PC-3 (cell line): Measurements from ENCODE around the gene CWF19L1. TPM values are rescaled to one million over a fixed set of nuclear protein-coding genes. Genes with fewer than 3 reads are reported as not detected.
"Not testable (repeated sequence)": the region's sequence is repeated elsewhere in the genome, so short reads cannot be mapped to it uniquely, and the experiment has no call there.

Source experiments
- ATAC-seq: fragments of 200-7000 bp; cut with Tn5 transposase; 2 replicates; pipeline ENCODE4 v1.9.1; 2020; ENCODE audit warnings: mild to moderate bottlenecking, moderate library complexity
- BruUV-seq: library from RNA; stranded (reverse); fragments of 400-500 nt; replicated peaks from 2 replicates; lab custom pipeline; 2021; lab: Mats Ljungman, UMichigan
- CTCF ChIA-PET: fragments of 300-600 bp; sonication (Branson Sonifier 250); formaldehyde crosslinking; loops from one replicate; lab custom pipeline; 2022; ENCODE audit warnings: antibody characterized with exemption; lab: Charles Lee
- POLR2A ChIA-PET: fragments of 300-600 bp; sonication (Branson Sonifier 250); formaldehyde crosslinking; loops from one replicate; lab custom pipeline; 2022; ENCODE audit warnings: antibody characterized with exemption; ENCODE audit not compliant: unreplicated experiment; lab: Charles Lee
- DNase-seq: peaks from one replicate; pipeline ENCODE4 v3.0.0-alpha.2; 2015
- H2AFZ ChIP-seq: fragments of 300-600 bp; sonication (generic); 2 replicates; pipeline ENCODE4 v1.6.0; 2016; ENCODE audit warnings: antibody characterized with exemption, low read length
- H3F3A ChIP-seq: fragments of 300-600 bp; sonication (generic); one replicate; pipeline ENCODE4 v1.6.0; 2017; ENCODE audit warnings: antibody characterized with exemption, low read length, control low read depth, mild to moderate bottlenecking; ENCODE audit not compliant: unreplicated experiment
- H3K27ac ChIP-seq: fragments of 300-600 bp; sonication (generic); 2 replicates; pipeline ENCODE4 v1.5.1; 2016; ENCODE audit warnings: mild to moderate bottlenecking, low read length
- H3K27me3 ChIP-seq: fragments of 300-600 bp; sonication (generic); 2 replicates; pipeline ENCODE4 v1.6.1; 2016; ENCODE audit warnings: low read length, mixed read lengths
- H3K36me3 ChIP-seq: fragments of 300-600 bp; sonication (generic); 2 replicates; pipeline ENCODE4 v1.6.1; 2016; ENCODE audit warnings: low read depth, mixed run types, low read length, mixed read lengths
- H3K4me1 ChIP-seq: fragments of 300-600 bp; sonication (generic); 2 replicates; pipeline ENCODE4 v1.5.1; 2016; ENCODE audit warnings: low read length; ENCODE audit not compliant: insufficient read depth
- H3K4me2 ChIP-seq: fragments of 300-600 bp; sonication (generic); 2 replicates; pipeline ENCODE4 v1.6.0; 2016; ENCODE audit warnings: low read length
- H3K4me3 ChIP-seq: fragments of 300-600 bp; sonication (generic); 2 replicates; pipeline ENCODE4 v1.5.1; 2016; ENCODE audit warnings: mild to moderate bottlenecking, low read length, mixed read lengths
- H3K79me2 ChIP-seq: fragments of 300-600 bp; sonication (generic); 2 replicates; pipeline ENCODE4 v1.6.1; 2017; ENCODE audit warnings: low read length, mixed read lengths
- H3K9ac ChIP-seq: fragments of 300-600 bp; sonication (generic); 2 replicates; pipeline ENCODE4 v1.6.0; 2016; ENCODE audit warnings: mild to moderate bottlenecking, low read length
- H3K9me2 ChIP-seq: fragments of 300-600 bp; sonication (generic); replicated peaks from 2 replicates; pipeline ENCODE4 v1.6.1; 2016; ENCODE audit warnings: mixed run types, low read length, mixed read lengths
- H3K9me3 ChIP-seq: fragments of 300-600 bp; sonication (generic); 2 replicates; pipeline ENCODE4 v1.6.1; 2016; ENCODE audit warnings: low read length, mixed read lengths
- H4K20me1 ChIP-seq: fragments of 300-600 bp; sonication (generic); 2 replicates; pipeline ENCODE4 v1.6.1; 2016; ENCODE audit warnings: low read length, mixed read lengths
- EZH2 ChIP-seq: fragments of 300-600 bp; sonication (generic); IDR thresholded peaks from one replicate; pipeline ENCODE4 v1.6.1; 2017; ENCODE audit warnings: antibody characterized with exemption, mild to moderate bottlenecking, low read length; ENCODE audit not compliant: unreplicated experiment
- EZH2phosphoT487 ChIP-seq: fragments of 300-600 bp; sonication (generic); IDR thresholded peaks from 2 replicates; pipeline ENCODE4 v1.6.1; 2018; ENCODE audit warnings: mild to moderate bottlenecking, antibody characterized with exemption, low read length, borderline replicate concordance
- intact Hi-C: fragments of 100-400 bp; cut with micrococcal nuclease; formaldehyde crosslinking; loops from 2 replicates; pipeline ENCODE4 v1.9.0; 2023
- total RNA-seq: library from RNA; depleted of rRNA; stranded (reverse); fragments of >200 nt; gene quantifications from 2 replicates; pipeline ENCODE4 v1.2.3, GENCODE V29; 2014
- TF ChIP-seq, protein P1 (sequence below): fragments of 300-600 bp; sonication (generic); conservative IDR thresholded peaks from 2 replicates; pipeline ENCODE4 v1.5.1; 2017; ENCODE audit warnings: antibody characterized with exemption, low read depth, mild to moderate bottlenecking, low read length

CWF19L1 gene
- total RNA-seq, 1 experiment from 2014 or later, result 31.4 TPM

DNA sequence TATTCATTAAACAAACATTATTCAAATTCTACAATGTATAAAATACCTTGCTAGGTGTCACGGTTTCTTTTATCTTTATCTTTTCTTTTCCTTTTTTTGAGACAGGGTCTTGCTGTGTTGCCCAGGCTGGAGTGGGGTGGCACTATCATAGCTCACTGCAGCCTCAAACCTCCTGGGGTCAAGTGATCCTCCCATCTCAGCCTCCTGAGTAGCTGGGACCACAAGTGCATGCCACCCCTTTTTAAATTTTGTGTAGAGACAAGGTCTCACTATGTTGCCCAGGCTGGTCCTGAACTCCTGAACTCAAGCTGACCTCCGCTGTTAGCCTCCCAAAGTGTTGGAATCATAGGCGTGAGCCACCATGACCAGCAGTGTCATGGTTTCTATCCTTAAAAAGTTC, 37.0 kb upstream of the CWF19L1 start:
- intact Hi-C loops, result no loop called here
- no peak for ATAC-seq
- POLR2A ChIA-PET, result no interaction called here

DNA sequence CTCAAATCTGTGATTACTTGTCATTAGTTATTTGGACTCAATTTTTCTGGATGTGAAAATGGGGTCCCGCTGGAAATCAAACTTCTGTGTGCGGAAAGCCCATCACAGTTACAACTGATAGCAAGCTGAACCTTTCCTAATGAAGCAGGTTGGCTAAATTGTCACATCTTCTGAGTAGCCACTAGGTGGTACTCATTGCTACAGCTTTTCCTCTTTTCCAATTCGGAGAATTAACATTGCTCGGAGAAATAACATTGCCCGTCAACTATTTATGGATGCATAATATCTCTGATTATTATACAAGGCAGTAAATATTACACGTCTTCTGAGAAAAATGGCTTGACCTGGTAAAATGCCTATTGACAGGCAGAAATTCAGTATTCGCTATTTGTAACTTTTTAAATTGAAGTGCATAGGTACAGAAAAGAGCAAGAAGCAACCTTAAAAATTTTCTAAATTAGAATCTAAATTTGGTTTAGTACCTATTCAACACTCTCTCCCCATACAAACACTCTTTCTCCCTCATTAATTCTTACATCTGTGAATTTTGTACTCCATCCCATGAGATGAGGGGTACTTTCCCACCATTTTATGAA, 36.4 kb upstream of the CWF19L1 start:
- H3K4me2 ChIP-seq, result no peak overlapping the region
- no peaks in the 10 kb centered on the region for H3K27me3 ChIP-seq
- POLR2A ChIA-PET, result no interaction called here
- no peak overlapping the region for H2AFZ ChIP-seq
- no peaks in the 10 kb centered on the region for H3K36me3 ChIP-seq
- TF ChIP-seq EZH2, result no peak
- TF ChIP-seq, protein P1, sequence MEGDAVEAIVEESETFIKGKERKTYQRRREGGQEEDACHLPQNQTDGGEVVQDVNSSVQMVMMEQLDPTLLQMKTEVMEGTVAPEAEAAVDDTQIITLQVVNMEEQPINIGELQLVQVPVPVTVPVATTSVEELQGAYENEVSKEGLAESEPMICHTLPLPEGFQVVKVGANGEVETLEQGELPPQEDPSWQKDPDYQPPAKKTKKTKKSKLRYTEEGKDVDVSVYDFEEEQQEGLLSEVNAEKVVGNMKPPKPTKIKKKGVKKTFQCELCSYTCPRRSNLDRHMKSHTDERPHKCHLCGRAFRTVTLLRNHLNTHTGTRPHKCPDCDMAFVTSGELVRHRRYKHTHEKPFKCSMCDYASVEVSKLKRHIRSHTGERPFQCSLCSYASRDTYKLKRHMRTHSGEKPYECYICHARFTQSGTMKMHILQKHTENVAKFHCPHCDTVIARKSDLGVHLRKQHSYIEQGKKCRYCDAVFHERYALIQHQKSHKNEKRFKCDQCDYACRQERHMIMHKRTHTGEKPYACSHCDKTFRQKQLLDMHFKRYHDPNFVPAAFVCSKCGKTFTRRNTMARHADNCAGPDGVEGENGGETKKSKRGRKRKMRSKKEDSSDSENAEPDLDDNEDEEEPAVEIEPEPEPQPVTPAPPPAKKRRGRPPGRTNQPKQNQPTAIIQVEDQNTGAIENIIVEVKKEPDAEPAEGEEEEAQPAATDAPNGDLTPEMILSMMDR, result peak; percentile 72
- no peak overlapping the region for H3K27ac ChIP-seq
- H3K4me1 ChIP-seq, result peaks cover 5% of the 10 kb centered on the region; the same call in 1 of the 2 replicates
- ATAC-seq (peak; percentile 49; the same call in 1 of the 2 replicates), DNase-seq (peak; percentile 47)
- no peaks in the 10 kb centered on the region for H3K9me2 ChIP-seq
- H3K79me2 ChIP-seq, result no peaks in the 10 kb centered on the region
- no peaks in the 10 kb centered on the region for H3F3A ChIP-seq
- no TSS peak for BruUV-seq
- intact Hi-C loops, result no loop called here
- CTCF ChIA-PET, result interaction anchor here (0.5 to 0.8 kb wide), 3 partner anchors 18 to 129 kb away, joined by 3 to 4 read pairs (median 3); no protein-coding TSS in a partner anchor
- H3K9ac ChIP-seq, result no peak overlapping the region
- H3K9me3 ChIP-seq, result no peaks in the 10 kb centered on the region
- H3K4me3 ChIP-seq, result no peak overlapping the region
- H4K20me1 ChIP-seq, result no peaks in the 10 kb centered on the region

More for the DNA sequence above, 37.0 kb upstream of the CWF19L1 start:
- CTCF ChIA-PET, result no interaction called here
- no peaks in the 10 kb centered on the region for H3K79me2 ChIP-seq
- TF ChIP-seq, protein P1, result no peak
- no peak for TF ChIP-seq EZH2phosphoT487
- TF ChIP-seq EZH2, result no peak
- H3F3A ChIP-seq, result no peaks in the 10 kb centered on the region
- no peak overlapping the region for H3K4me3 ChIP-seq
- H3K27me3 ChIP-seq, result no peaks in the 10 kb centered on the region
- no peak overlapping the region for H3K4me2 ChIP-seq
- H2AFZ ChIP-seq, result no peak overlapping the region
- BruUV-seq, result no TSS peak
- H4K20me1 ChIP-seq, result no peaks in the 10 kb centered on the region
- no peaks in the 10 kb centered on the region for H3K9me2 ChIP-seq
- H3K9me3 ChIP-seq, result no peaks in the 10 kb centered on the region
- no peak for DNase-seq
- no peak overlapping the region for H3K9ac ChIP-seq
- no peak overlapping the region for H3K27ac ChIP-seq
- no peaks in the 10 kb centered on the region for H3K36me3 ChIP-seq
- peaks cover 5% of the 10 kb centered on the region; the same call in 1 of the 2 replicates for H3K4me1 ChIP-seq

DNA sequence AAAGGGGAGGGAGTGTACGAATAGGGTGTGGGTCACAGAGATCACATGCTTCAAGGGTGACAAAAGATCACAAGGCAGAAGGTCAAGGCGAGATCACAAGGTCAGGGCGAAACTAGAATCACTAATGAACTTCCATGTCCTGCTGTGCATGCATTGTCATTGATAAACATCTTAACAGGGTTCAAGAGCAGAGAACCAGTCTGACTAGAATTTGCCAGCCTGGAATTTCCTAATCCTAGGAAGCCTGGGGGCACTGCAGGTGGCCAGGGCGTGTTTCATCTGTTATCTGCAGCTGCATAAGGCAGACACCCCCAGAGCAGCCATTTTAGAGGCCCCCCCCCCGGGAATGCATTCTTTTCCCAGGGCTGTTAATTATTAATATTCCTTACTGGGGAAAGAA, 33.7 kb upstream of the CWF19L1 start:
- H3K4me2 ChIP-seq, ATAC-seq, intact Hi-C loops, H3F3A ChIP-seq, H3K4me3 ChIP-seq, H3K27me3 ChIP-seq, H4K20me1 ChIP-seq, DNase-seq, H3K79me2 ChIP-seq, H3K27ac ChIP-seq, H2AFZ ChIP-seq, CTCF ChIA-PET, H3K36me3 ChIP-seq, POLR2A ChIA-PET, H3K9me2 ChIP-seq, H3K9ac ChIP-seq, BruUV-seq, H3K4me1 ChIP-seq, H3K9me3 ChIP-seq: not testable (repeated sequence)
